Peyer's patch (tissue), 4 donors: ENCODE data around the gene GPSM1. TPM values are rescaled to one million over a fixed set of nuclear protein-coding genes. Genes with fewer than 3 reads are reported as not detected.

Experiments
- DNase-seq, 3 donors: peaks; one replicate each; pipeline ENCODE4 v3.0.0-alpha.2; 2017 to 2019
- H3K27ac ChIP-seq, 4 donors: fragments of 200-600 bp; sonication (generic); one replicate each; pipeline ENCODE4 v1.5.1; 2016 to 2019
- H3K27me3 ChIP-seq, 2 donors: fragments of 200-600 bp; sonication (generic); one replicate each; pipeline ENCODE4 v1.5.1; 2019
- H3K36me3 ChIP-seq, 3 donors: fragments of 200-600 bp; sonication (generic); one replicate each; pipeline ENCODE4 v1.5.1; 2016 to 2019
- H3K4me1 ChIP-seq, 4 donors: fragments of 200-600 bp; sonication (generic); one replicate each; pipeline ENCODE4 v1.5.1; 2016 to 2019
- H3K4me3 ChIP-seq, 4 donors: fragments of 200-600 bp; sonication (generic); 1 replicate in 3 of 4; 2 replicates in 1 of 4; pipeline ENCODE4 v1.5.1; 2016 to 2019; ENCODE audit warnings: mild to moderate bottlenecking in 1 of 4
- H3K9me3 ChIP-seq, 4 donors: fragments of 200-600 bp; sonication (generic); one replicate each; pipeline ENCODE4 v1.5.1; 2016 to 2019; ENCODE audit warnings: mild to moderate bottlenecking in 1 of 4
- POLR2A ChIP-seq, 2 donors: fragments of 450-650 bp; IDR thresholded peaks; one replicate each; pipeline ENCODE4 v1.5.1; 2017; ENCODE audit warnings: antibody characterized with exemption in 2 of 2, mild to moderate bottlenecking in 2 of 2, moderate library complexity in 2 of 2
- total RNA-seq, 4 donors: library from RNA; depleted of rRNA; stranded (reverse); fragments of >200 nt; gene quantifications; one replicate each; pipeline ENCODE4 v1.1.0, GENCODE V29; 2016
- TF ChIP-seq, protein P1 (sequence below), 6 experiments: fragments of 450-650 bp in 4 of 6; fragments of 200-600 bp in 2 of 6; sonication (generic) in 1 of 6; IDR thresholded peaks; one replicate each; pipeline ENCODE4 v1.5.1; 2017 to 2019; ENCODE audit warnings: antibody characterized with exemption in 6 of 6, mild to moderate bottlenecking in 3 of 6, moderate library complexity in 1 of 6

Gene GPSM1
- total RNA-seq, 4 donors from 2014 or later, result 3.7 to 25.6 (median 6.0) TPM

DNA sequence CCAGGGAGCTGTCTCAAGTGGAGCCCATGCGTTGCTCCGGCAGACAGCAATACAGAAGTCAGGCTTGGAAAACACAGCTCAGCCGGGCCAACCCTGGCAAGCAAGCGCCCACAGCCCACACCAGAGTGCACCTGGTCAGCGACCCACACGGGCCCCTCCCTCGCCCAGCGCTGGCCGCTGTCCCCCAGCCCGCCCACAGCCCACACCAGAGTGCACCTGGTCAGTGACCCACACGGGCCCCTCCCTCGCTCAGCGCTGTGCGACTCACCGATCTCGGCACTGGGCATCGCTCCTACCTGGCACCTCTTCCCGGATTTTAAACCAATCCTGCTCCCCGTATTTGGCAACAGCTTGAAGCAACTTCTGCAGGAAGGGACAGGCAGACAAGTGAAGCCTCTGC lies 59.9 kb downstream of the GPSM1 start:
- no peaks in the 10 kb centered on the region for H3K4me1 ChIP-seq
- DNase-seq, result no peak
- no peaks in the 10 kb centered on the region for H3K27me3 ChIP-seq
- peaks cover 0 to 79% (median 0%) of the 10 kb centered on the region in 3 donors for H3K36me3 ChIP-seq
- no peak overlapping the region for H3K27ac ChIP-seq
- TF ChIP-seq POLR2A (IDR thresholded peaks at IDR 0.05), result no peak
- TF ChIP-seq, protein P1, sequence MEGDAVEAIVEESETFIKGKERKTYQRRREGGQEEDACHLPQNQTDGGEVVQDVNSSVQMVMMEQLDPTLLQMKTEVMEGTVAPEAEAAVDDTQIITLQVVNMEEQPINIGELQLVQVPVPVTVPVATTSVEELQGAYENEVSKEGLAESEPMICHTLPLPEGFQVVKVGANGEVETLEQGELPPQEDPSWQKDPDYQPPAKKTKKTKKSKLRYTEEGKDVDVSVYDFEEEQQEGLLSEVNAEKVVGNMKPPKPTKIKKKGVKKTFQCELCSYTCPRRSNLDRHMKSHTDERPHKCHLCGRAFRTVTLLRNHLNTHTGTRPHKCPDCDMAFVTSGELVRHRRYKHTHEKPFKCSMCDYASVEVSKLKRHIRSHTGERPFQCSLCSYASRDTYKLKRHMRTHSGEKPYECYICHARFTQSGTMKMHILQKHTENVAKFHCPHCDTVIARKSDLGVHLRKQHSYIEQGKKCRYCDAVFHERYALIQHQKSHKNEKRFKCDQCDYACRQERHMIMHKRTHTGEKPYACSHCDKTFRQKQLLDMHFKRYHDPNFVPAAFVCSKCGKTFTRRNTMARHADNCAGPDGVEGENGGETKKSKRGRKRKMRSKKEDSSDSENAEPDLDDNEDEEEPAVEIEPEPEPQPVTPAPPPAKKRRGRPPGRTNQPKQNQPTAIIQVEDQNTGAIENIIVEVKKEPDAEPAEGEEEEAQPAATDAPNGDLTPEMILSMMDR (IDR thresholded peaks at IDR 0.05), result no peak
- H3K4me3 ChIP-seq, result no peak overlapping the region
- no peaks in the 10 kb centered on the region for H3K9me3 ChIP-seq

DNA sequence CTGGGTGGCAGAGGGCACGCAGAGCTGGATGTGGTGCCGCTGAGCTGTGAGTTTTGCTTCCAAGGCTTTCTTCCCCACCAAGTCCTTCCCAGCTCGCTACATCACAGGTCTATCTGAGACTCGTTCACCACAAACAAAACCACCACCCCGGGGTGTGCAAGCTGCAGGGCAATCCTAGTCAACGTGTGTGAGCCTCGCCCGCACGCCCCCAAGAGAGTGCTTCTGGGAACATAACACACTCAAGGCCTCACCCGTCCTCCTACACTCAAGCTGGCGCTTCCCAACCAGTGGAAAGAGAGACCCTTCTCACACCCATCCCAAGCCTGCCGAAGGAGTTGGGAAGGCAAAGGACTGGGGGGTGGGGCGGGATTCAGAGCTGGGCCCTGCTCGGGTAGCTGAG lies 62.1 kb downstream of the GPSM1 start:
- TF ChIP-seq, protein P1 (IDR thresholded peaks at IDR 0.05), result no peak
- no peak for TF ChIP-seq POLR2A (IDR thresholded peaks at IDR 0.05)
- no peak for DNase-seq
- peaks cover 0 to 79% (median 0%) of the 10 kb centered on the region in 3 donors for H3K36me3 ChIP-seq

GRCh38 chr9:136391737-136392537 lies 64.6 kb downstream of the GPSM1 start:
- TF ChIP-seq POLR2A (IDR thresholded peaks at IDR 0.05), result no peak
- TF ChIP-seq, protein P1 (IDR thresholded peaks at IDR 0.05), result no peak
- no peak for DNase-seq
- H3K36me3 ChIP-seq, result peaks cover 0 to 85% (median 0%) of the 10 kb centered on the region in 3 donors
- peaks cover 0 to 12% (median 0%) of the 10 kb centered on the region in 4 donors for H3K4me1 ChIP-seq
- no peak overlapping the region for H3K27ac ChIP-seq
- no peaks in the 10 kb centered on the region for H3K9me3 ChIP-seq
- no peaks in the 10 kb centered on the region for H3K27me3 ChIP-seq
- H3K4me3 ChIP-seq, result no peak overlapping the region

More for the DNA sequence above, 62.1 kb downstream of the GPSM1 start:
- no peaks in the 10 kb centered on the region for H3K4me1 ChIP-seq
- H3K27ac ChIP-seq, result no peak overlapping the region
- H3K9me3 ChIP-seq, result no peaks in the 10 kb centered on the region
- no peak overlapping the region for H3K4me3 ChIP-seq
- no peaks in the 10 kb centered on the region for H3K27me3 ChIP-seq

- no peak overlapping the region for H3K27ac ChIP-seq
- H3K27me3 ChIP-seq, result no peaks in the 10 kb centered on the region
- no peak for DNase-seq
- H3K36me3 ChIP-seq, result peaks cover 0 to 83% (median 0%) of the 10 kb centered on the region in 3 donors
- no peaks in the 10 kb centered on the region for H3K9me3 ChIP-seq
- H3K4me3 ChIP-seq, result no peak overlapping the region
- no peak for TF ChIP-seq POLR2A (IDR thresholded peaks at IDR 0.05)
- TF ChIP-seq, protein P1 (IDR thresholded peaks at IDR 0.05), result no peak
- peaks cover 0 to 12% (median 0%) of the 10 kb centered on the region in 4 donors for H3K4me1 ChIP-seq
Measured at GRCh38 chr9:136392538-136393449, 65.5 kb downstream of the GPSM1 start.

DNA sequence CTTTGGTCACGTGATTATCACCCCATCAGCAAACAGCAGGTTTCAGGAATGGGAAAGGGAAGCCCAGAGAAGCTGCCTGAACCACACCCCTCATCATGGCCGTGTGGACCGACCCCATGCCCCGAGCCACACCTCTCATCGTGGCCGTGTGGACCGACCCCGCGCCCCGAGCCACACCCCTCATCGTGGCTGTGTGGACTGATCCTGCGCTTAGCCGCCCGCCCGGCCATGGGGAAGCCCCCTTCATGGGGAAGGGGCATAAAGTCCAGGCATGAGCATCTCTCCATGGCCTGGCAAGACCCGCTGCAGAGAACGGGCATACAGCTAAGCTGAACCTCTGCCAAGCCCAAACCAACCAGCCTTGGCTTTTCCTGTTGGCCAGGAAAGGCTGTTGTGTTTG lies 66.2 kb downstream of the GPSM1 start:
- no peak overlapping the region for H3K27ac ChIP-seq
- H3K27me3 ChIP-seq, result no peaks in the 10 kb centered on the region
- DNase-seq, result no peak
- peaks cover 0 to 13% (median 2%) of the 10 kb centered on the region in 4 donors for H3K4me1 ChIP-seq
- no peaks in the 10 kb centered on the region for H3K9me3 ChIP-seq
- H3K4me3 ChIP-seq, result no peak overlapping the region
- peaks cover 0 to 78% (median 0%) of the 10 kb centered on the region in 3 donors for H3K36me3 ChIP-seq
- no peak for TF ChIP-seq POLR2A (IDR thresholded peaks at IDR 0.05)
